Measurements from ENCODE around the gene SEZ6. TPM values are rescaled to one million over a fixed set of nuclear protein-coding genes. Genes with fewer than 3 reads are reported as not detected.

The SEZ6 gene
- total RNA-seq, 2 experiments from 2014 or later = 0.31 TPM; not detected in 1

DNA sequence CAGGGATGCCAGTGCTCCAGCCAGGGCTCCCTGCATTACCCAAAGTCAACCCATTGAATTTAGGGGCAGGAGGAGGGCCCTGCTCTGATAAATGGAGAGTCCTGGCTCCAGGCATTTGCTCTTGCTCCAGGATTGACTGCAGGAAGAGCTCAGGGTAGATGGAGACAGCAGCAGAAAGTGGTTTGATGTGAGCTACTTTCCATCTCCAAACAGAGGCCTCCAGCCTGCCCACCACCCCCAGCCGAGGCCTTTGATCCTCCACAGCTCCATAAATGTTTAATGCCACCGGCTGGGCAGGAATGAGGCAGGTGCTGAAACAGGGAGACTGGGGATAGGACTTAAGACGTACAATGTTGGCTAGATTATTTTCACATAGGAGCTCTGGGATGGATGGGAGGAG, 4.3 kb upstream of the SEZ6 start:
- H3K4me3 ChIP-seq (ENCODE audit: low read length) = no peak overlapping the region
- H3K9me3 ChIP-seq (ENCODE audit: control insufficient read depth in 1 of 2, insufficient read depth in 1 of 2, low read length in 2 of 2) = peaks cover 0 to 10% of the 10 kb centered on the region in 2 experiments
- TF ChIP-seq, protein P1, sequence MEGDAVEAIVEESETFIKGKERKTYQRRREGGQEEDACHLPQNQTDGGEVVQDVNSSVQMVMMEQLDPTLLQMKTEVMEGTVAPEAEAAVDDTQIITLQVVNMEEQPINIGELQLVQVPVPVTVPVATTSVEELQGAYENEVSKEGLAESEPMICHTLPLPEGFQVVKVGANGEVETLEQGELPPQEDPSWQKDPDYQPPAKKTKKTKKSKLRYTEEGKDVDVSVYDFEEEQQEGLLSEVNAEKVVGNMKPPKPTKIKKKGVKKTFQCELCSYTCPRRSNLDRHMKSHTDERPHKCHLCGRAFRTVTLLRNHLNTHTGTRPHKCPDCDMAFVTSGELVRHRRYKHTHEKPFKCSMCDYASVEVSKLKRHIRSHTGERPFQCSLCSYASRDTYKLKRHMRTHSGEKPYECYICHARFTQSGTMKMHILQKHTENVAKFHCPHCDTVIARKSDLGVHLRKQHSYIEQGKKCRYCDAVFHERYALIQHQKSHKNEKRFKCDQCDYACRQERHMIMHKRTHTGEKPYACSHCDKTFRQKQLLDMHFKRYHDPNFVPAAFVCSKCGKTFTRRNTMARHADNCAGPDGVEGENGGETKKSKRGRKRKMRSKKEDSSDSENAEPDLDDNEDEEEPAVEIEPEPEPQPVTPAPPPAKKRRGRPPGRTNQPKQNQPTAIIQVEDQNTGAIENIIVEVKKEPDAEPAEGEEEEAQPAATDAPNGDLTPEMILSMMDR (IDR thresholded peaks at IDR 0.05) = no peak
- POLR2A ChIA-PET = no interaction called here
- CTCF ChIA-PET = no interaction called here
- Mint-ChIP-seq H3K36me3 (ENCODE audit: low read depth) (no peaks in the 10 kb centered on the region), H3K4me3 (no peak overlapping the region), H3K27ac (no peak overlapping the region), H3K27me3 (peaks cover 69% of the 10 kb centered on the region), H3K4me1 (ENCODE audit: low read depth) (no peaks in the 10 kb centered on the region), H3K9me3 (no peaks in the 10 kb centered on the region)
- peaks cover 36 to 37% of the 10 kb centered on the region in 2 experiments for H3K27me3 ChIP-seq (ENCODE audit: control insufficient read depth in 1 of 2, insufficient read depth in 2 of 2, low read length in 2 of 2)
- H3K27ac ChIP-seq (ENCODE audit: low read depth in 1 of 2, low read length in 2 of 2) = no peak overlapping the region
- no peak for ATAC-seq (ENCODE audit: poor library complexity)
- no peaks in the 10 kb centered on the region for H3K36me3 ChIP-seq (ENCODE audit: insufficient read depth, low read length)
- no peak for DNase-seq
- H3K4me1 ChIP-seq (ENCODE audit: insufficient read depth, low read length) = peaks cover 8% of the 10 kb centered on the region
- intact Hi-C loops (cut with DNase I, micrococcal nuclease) = no loop called here

DNA sequence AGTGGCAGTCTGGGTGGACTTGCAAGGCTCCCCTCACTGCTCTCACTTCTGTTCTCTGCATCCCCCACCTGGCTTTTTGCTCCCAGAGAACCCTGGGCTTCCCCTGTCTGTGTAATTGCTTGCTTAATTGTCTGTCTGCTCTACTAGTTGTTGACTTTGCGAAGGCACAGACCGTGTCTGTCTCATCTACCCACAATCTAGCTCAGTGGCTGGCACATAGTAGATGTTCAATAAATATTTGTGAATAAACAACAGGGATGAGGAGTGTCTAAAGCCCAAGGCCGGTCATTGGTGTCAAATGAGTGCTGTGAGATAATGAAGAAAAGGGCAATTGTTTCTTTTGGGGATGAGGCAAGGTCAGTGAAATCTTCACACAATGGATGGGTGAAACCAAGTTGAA, 2.8 kb upstream of the SEZ6 start:
- peaks cover 0 to 24% of the 10 kb centered on the region in 2 experiments for H3K9me3 ChIP-seq (ENCODE audit: control insufficient read depth in 1 of 2, insufficient read depth in 1 of 2, low read length in 2 of 2)
- H3K4me3 Mint-ChIP-seq = no peak overlapping the region
- DNase-seq = no peak
- no peak overlapping the region for H3K27ac Mint-ChIP-seq
- H3K36me3 Mint-ChIP-seq (ENCODE audit: low read depth) = no peaks in the 10 kb centered on the region
- TF ChIP-seq, protein P1 (IDR thresholded peaks at IDR 0.05) = no peak
- H3K36me3 ChIP-seq (ENCODE audit: insufficient read depth, low read length) = no peaks in the 10 kb centered on the region
- no peaks in the 10 kb centered on the region for H3K4me1 Mint-ChIP-seq (ENCODE audit: low read depth)
- peaks cover 51% of the 10 kb centered on the region in 2 experiments for H3K27me3 ChIP-seq (ENCODE audit: control insufficient read depth in 1 of 2, insufficient read depth in 2 of 2, low read length in 2 of 2)
- peaks cover 74% of the 10 kb centered on the region for H3K27me3 Mint-ChIP-seq
- POLR2A ChIA-PET = no interaction called here
- H3K9me3 Mint-ChIP-seq = no peaks in the 10 kb centered on the region
- CTCF ChIA-PET = no interaction called here
- peaks cover 8% of the 10 kb centered on the region for H3K4me1 ChIP-seq (ENCODE audit: insufficient read depth, low read length)
- no peak for ATAC-seq (ENCODE audit: poor library complexity)
- no peak overlapping the region for H3K27ac ChIP-seq (ENCODE audit: low read depth in 1 of 2, low read length in 2 of 2)
- intact Hi-C loops (cut with DNase I, micrococcal nuclease) = no loop called here
- no peak overlapping the region for H3K4me3 ChIP-seq (ENCODE audit: low read length)

DNA sequence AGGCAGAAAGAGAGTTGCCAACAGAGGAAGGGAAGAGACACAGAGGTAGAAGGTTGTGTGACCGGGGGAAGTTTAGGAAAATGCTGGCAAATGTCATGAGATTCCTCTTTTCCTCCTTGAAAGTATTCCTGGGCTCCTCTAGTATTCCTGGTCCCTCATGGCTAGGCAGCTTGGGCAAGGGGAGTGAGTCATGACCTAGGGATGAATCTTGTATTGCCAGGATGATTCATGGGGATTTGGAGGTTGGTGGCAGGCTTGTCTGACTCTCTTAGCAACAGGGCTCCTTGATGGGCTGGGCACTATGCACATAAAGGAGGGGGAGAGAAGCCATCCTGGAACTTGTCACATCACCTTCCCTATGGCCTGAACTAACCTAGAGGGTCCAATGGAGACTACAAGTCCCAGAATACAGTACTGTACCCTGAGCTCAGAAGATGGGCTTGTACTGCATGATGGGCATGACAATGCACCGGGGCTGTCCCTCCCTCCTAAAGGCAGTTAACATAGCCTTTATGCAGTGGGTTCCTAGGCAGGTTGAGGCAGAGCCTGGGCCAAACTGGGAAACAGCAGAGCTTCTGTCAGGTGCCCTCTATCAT, 2.1 kb upstream of the SEZ6 start:
- H3K27ac ChIP-seq (ENCODE audit: low read depth in 1 of 2, low read length in 2 of 2) = no peak overlapping the region
- ChIA-PET POLR2A (no interaction called here), CTCF (no interaction called here)
- DNase-seq (no peak), ATAC-seq (ENCODE audit: poor library complexity) (no peak)
- intact Hi-C loops (cut with DNase I, micrococcal nuclease) = no loop called here
- Mint-ChIP-seq H3K27ac (no peak overlapping the region), H3K4me1 (ENCODE audit: low read depth) (no peaks in the 10 kb centered on the region), H3K36me3 (ENCODE audit: low read depth) (no peaks in the 10 kb centered on the region), H3K4me3 (no peak overlapping the region), H3K9me3 (no peaks in the 10 kb centered on the region), H3K27me3 (peaks cover 81% of the 10 kb centered on the region)
- peaks cover 56 to 57% of the 10 kb centered on the region in 2 experiments for H3K27me3 ChIP-seq (ENCODE audit: control insufficient read depth in 1 of 2, insufficient read depth in 2 of 2, low read length in 2 of 2)
- H3K4me1 ChIP-seq (ENCODE audit: insufficient read depth, low read length) = peaks cover 8% of the 10 kb centered on the region
- peaks cover 0 to 30% of the 10 kb centered on the region in 2 experiments for H3K9me3 ChIP-seq (ENCODE audit: control insufficient read depth in 1 of 2, insufficient read depth in 1 of 2, low read length in 2 of 2)
- no peaks in the 10 kb centered on the region for H3K36me3 ChIP-seq (ENCODE audit: insufficient read depth, low read length)
- H3K4me3 ChIP-seq (ENCODE audit: low read length) = no peak overlapping the region
- TF ChIP-seq, protein P1 (IDR thresholded peaks at IDR 0.05) = no peak

Measured in CD4-positive, alpha-beta T cell (primary cell).